Left ventricle myocardium superior (tissue), 1 donor: Measurements from ENCODE around the gene SUPT4H1. TPM values are rescaled to one million over a fixed set of nuclear protein-coding genes. Genes with fewer than 3 reads are reported as not detected.
A peak's percentile ranks its signal among the peaks of the same experiment; 100 is the strongest.

ENCODE experiments used
- ATAC-seq: fragments of 200-7000 bp; cut with Tn5 transposase; one replicate; pipeline ENCODE4 v1.9.1; 2020; ENCODE audit warnings: mild to moderate bottlenecking, moderate library complexity
- DNase-seq: peaks from one replicate; pipeline ENCODE4 v3.0.0-alpha.2; 2020
- intact Hi-C: fragments of 100-400 bp; cut with micrococcal nuclease; formaldehyde crosslinking; loops from one replicate; pipeline ENCODE4 v1.11.0; 2022
- total RNA-seq: library from RNA; stranded (reverse); fragmentation: NEBNext Ultra II Directional; extraction: Animal tissue kit (Norgen Biotek cat#: 25700); gene quantifications from one replicate; pipeline ENCODE4 v1.2.1, GENCODE V29; 2021
- donor health status: DM: no; HTN: yes; CAD: no; lungs with severe emphysema.

Gene SUPT4H1
- total RNA-seq, 1 donor from 2014 or later: 62.2 TPM

GRCh38 chr17:58367461-58367860 lies 15.5 kb upstream of the SUPT4H1 start:
- DNase-seq: no peak
- ATAC-seq: no peak
- intact Hi-C loops: no loop called here

DNA sequence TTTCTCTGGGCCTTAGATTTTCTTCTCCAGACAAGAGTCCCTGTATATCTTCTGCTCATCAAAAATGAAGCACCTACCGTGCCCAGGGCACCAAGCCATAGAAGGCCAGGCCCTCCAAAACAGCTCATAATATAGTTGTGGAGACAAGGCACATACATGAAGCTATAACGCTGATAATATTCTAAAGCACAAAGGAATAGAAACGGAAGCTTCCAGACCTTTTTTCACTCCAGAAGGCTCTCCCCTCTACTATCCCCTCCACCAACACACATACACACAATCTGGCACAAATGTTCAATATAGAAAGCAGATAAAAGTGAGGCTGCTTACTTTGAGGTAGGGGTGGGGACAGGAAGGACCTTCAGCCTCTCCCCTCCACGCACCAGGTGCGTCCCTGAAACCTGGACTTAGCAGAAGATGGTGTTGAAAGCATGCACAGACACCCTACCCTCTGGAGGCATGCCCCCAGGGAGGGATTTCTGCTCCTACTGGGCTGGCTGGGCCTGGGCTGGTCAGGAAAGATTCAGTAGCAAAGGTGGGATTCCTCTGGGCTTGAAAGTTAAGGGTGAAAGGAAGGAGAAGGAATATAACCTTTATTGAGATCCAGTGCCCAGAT lies 14.1 kb upstream of the SUPT4H1 start:
- DNase-seq (no peak), ATAC-seq (no peak)
- intact Hi-C loops: no loop called here

- intact Hi-C loops: no loop called here
Measured at GRCh38 chr17:58365185-58365979, 13.4 kb upstream of the SUPT4H1 start.

GRCh38 chr17:58364270-58364942 lies 12.4 kb upstream of the SUPT4H1 start:
- DNase-seq: no peak
- intact Hi-C loops: no loop called here

More at GRCh38 chr17:58365185-58365979, 13.4 kb upstream of the SUPT4H1 start:
- ATAC-seq (no peak), DNase-seq (no peak)

GRCh38 chr17:58363457-58364185 lies 11.6 kb upstream of the SUPT4H1 start:
- DNase-seq (no peak), ATAC-seq (no peak)
- intact Hi-C loops: no loop called here

More at GRCh38 chr17:58364270-58364942, 12.4 kb upstream of the SUPT4H1 start:
- ATAC-seq: no peak

GRCh38 chr17:58362368-58363014 lies 10.5 kb upstream of the SUPT4H1 start:
- ATAC-seq (no peak), DNase-seq (no peak)
- intact Hi-C loops: no loop called here

- DNase-seq (no peak), ATAC-seq (no peak)
- intact Hi-C loops: no loop called here
Measured at GRCh38 chr17:58360296-58361063, 8.5 kb upstream of the SUPT4H1 start.

DNA sequence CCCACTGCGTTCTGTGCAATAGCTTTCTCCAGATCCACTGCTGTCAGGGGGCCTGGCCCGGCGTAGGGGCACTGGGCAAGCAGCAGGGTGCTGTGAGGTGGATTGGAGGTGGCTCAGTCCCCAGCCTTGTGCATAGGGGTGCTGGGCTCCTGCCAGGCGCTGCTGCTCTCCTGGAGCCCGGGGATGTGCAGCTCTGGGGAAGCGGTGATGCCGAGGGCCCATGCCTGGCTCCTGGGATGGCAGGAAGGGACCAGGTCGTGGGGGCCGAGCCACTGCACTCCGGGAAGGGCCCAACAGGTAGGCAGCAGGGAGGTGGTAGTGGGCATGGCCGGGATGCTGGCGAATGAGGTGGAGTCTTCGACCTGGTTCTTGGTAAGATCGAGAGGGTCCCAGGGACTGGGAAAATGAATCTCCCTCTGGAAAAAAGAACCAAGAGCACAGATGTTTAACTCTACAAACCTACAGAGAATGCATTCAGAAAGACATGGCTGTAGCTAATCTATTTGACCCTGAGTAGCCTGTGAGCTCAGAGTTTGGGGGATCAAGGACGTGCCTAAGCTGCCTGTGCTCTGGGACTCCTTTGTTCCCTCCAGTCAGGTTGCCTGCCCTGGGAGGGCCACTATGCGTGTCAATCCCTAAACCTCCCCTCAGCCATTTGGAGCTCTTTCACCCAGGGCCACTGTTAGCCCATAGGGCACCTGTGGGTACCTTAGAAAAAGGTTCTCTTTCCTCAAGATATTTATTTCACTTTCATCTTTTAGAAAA lies 6.6 kb upstream of the SUPT4H1 start:
- DNase-seq (no peak), ATAC-seq (no peak)
- intact Hi-C loops: no loop called here

DNA sequence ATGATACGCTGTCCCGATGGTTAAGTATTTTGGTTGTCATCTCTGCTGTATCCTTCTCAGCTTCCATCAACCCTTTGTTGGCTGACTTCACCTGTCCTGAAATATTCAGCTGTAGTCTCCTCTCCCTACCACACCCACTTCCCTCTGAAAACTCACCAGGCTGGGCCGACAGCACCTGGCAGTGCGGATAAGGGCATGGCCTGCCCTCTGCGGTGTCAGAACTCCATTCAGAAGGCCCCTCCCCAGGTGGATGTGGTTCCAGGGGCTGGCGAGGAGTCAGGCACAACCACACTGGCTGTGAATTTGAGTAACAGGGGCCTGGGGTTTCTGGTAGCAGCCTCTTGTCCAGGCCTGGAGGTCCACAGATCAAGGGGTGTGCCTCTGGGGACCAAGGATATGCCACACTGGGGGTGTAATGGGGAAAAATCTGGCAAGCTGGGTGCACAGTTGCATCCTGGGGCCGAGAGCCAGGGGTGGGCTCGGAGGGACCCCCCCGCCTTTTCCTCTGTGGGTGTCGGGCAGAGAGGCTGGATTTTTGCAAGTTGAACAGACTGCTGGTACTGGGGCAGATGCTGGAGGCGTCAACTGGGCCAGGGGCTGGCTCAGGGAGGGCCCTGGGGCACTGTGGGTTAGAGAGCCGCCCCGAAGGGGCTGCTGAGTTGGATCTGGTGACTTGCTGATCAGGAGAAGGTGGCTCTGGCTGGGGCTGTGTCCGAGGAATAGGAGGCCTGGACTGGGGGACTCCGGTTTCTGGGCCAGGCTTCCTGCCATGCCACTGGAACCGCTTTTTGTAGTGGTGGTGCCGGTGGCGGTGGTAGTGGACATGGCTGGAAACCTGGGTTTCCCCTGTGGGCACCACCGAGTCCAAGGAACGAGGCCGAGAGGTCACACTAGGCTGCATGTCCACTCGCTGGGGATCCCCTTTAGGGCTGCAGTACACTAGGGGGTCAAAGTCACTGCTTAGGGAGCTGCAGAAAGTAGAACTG lies 5.6 kb upstream of the SUPT4H1 start:
- DNase-seq: no peak
- intact Hi-C loops: no loop called here

GRCh38 chr17:58356231-58356630 lies 4.2 kb upstream of the SUPT4H1 start:
- ATAC-seq: no peak
- no peak for DNase-seq
- intact Hi-C loops: no loop called here

More for the DNA sequence above, 5.6 kb upstream of the SUPT4H1 start:
- ATAC-seq: no peak

DNA sequence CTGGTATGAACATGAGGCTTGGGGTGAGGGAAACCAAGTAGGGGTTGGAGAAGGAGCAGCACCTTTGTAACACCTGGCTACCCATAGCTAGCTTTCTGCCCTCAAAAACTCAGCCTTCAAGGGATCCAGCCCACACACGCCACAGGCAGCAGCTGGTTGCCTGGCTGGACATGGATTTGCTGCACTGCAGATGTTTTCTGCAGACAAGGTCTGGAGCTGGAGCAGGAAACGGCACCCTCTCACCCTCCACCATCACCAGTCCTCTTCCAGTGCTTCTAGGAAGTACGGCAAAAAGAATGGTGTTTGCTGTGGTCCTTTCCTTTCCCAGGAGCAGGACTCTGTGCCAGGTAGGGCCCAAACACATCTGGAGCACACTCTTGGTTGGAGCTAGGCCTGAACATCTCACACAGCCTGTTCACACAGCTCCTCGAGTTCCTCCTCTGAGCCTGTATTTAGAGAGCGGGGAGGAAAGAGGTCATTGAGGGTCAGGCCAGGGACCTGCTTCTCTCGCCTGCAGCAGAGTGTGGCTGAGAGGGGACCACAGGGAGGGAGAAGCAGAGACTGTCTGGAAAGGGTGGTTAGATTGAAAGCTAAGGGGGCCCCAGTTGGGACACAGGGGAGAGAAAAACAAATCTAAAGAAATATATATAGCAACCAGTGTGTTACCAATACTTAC lies 2.7 kb upstream of the SUPT4H1 start:
- DNase-seq (no peak), ATAC-seq (no peak)
- intact Hi-C loops: no loop called here

DNA sequence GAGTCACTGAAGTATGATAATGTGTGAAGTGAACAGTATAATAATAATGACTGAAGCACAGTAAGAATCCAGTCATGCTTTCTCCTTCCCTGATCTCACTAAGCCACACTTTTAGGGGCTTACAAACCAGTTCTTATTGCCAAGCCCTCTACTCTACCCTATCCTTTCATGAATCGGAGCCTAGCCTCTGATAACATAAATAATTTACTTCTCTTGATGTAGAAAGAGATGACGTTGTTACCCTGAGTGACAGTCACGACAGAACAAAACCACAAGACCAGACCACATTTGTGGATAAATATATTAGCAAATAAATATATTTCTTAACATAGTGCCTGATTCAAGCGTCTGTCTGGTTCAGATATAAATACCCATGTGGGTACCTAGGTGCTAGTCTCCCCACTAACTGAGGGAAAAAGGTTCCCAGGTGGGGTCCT lies 1.4 kb upstream of the SUPT4H1 start:
- ATAC-seq: no peak
- intact Hi-C loops: loop anchor here (2.0 kb wide), 1 partner anchor 61 kb away; no protein-coding TSS in a partner anchor
- DNase-seq: no peak

- ATAC-seq: peak; percentile 71
- intact Hi-C loops: loop anchor here (2.0 kb wide), 1 partner anchor 62 kb away; no protein-coding TSS in a partner anchor
- peak; percentile 57 for DNase-seq
Measured at GRCh38 chr17:58352596-58353388, 791 bp upstream of the SUPT4H1 start.

DNA sequence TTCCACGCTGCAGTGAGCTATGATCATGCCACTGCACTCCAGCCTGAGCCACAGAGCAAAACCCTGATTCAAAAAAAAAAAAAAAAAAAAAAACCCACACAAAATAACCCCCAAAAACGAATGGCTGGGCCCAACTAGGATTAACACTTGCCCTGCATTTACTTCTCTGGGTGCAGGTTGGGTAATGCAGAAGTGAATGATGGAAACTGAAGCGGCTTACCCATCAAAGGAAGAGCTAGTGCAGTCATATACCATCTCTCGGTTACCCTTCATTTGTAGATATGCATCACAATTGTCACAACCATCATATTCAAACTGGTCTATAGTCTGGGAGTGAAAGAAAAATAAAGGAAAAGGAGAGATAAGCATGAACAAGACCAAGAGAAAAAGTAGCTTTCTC lies 819 bp downstream of the SUPT4H1 start:
- ATAC-seq (no peak), DNase-seq (no peak)
- intact Hi-C loops: no loop called here

- DNase-seq: no peak
- intact Hi-C loops: no loop called here
- ATAC-seq: no peak
Measured at GRCh38 chr17:58348038-58348437, 4.0 kb downstream of the SUPT4H1 start.
